H1 (cell line): ENCODE data around the gene SBNO2. TPM values are rescaled to one million over a fixed set of nuclear protein-coding genes. Genes with fewer than 3 reads are reported as not detected.

Experiments used
- CTCF ChIA-PET: fragments of 300-600 bp; sonication (Branson Sonifier 250); formaldehyde crosslinking; loops from one replicate; lab custom pipeline; 2021; ENCODE audit not compliant: partially characterized antibody; lab: Charles Lee
- POLR2A ChIA-PET: fragments of 300-600 bp; sonication (Branson Sonifier 250); formaldehyde crosslinking; loops from one replicate; lab custom pipeline; 2021; ENCODE audit warnings: inconsistent platforms; ENCODE audit not compliant: partially characterized antibody; lab: Charles Lee
- DNase-seq, 2 experiments: peaks; one replicate each; pipeline versions ENCODE4 v3.0.0 to v3.0.0-alpha.2; 2010 to 2022; ENCODE audit warnings: low spot score in 2 of 2, low read depth in 1 of 2, mixed read lengths in 1 of 2
- FAIRE-seq: peaks from 2 replicates; lab custom pipeline; 2011; peaks lifted over from hg19 to GRCh38; lab: Jason Lieb, UNC
- H2AFZ ChIP-seq: 2 replicates; pipeline ENCODE4 v1.8.1; 2012; ENCODE audit warnings: low read length, inconsistent platforms
- H2AK5ac ChIP-seq: 2 replicates; pipeline ENCODE4 v1.6.1; 2013; ENCODE audit warnings: low read depth, low read length
- H2BK120ac ChIP-seq: replicated peaks from 2 replicates; pipeline ENCODE3; 2013; ENCODE audit warnings: low read depth, low read length, inconsistent platforms
- H2BK12ac ChIP-seq: 2 replicates; pipeline ENCODE4 v1.6.1; 2013; ENCODE audit warnings: low read depth, low read length
- H2BK15ac ChIP-seq: 2 replicates; pipeline ENCODE4 v1.6.1; 2013; ENCODE audit warnings: low read length
- H2BK20ac ChIP-seq: 2 replicates; pipeline ENCODE4 v1.6.1; 2013; ENCODE audit warnings: low read length
- H2BK5ac ChIP-seq: 2 replicates; pipeline ENCODE4 v1.6.1; 2013; ENCODE audit warnings: low read depth, low read length
- H3K14ac ChIP-seq: 2 replicates; pipeline ENCODE4 v1.6.1; 2013; ENCODE audit warnings: inconsistent platforms; ENCODE audit not compliant: insufficient read length
- H3K18ac ChIP-seq: 2 replicates; pipeline ENCODE4 v1.6.1; 2013; ENCODE audit warnings: low read length; ENCODE audit errors: extremely low read depth
- H3K23ac ChIP-seq: 2 replicates; pipeline ENCODE4 v1.6.1; 2013; ENCODE audit warnings: inconsistent platforms; ENCODE audit not compliant: insufficient read length
- H3K23me2 ChIP-seq: 2 replicates; pipeline ENCODE4 v1.6.1; 2013; ENCODE audit warnings: low read depth, low read length
- H3K27ac ChIP-seq: 2 replicates; pipeline ENCODE4 v1.6.1; 2011; ENCODE audit warnings: low read depth, low read length, inconsistent platforms
- H3K27me3 ChIP-seq, 4 experiments: replicated peaks in 1 of 4; 1 replicate in 1 of 4; 2 replicates in 3 of 4; pipeline versions ENCODE4 v1.6.1 to v1.8.1; 2011 to 2013; ENCODE audit warnings: low read length in 3 of 4, mild to moderate bottlenecking in 3 of 4, inconsistent platforms in 2 of 4, mixed read lengths in 2 of 4, moderate library complexity in 1 of 4; ENCODE audit not compliant: control insufficient read depth in 3 of 4, insufficient read depth in 3 of 4; ENCODE audit errors: extremely low read depth in 1 of 4
- H3K36me3 ChIP-seq, 4 experiments: 2 replicates each; pipeline versions ENCODE4 v1.6.1 to v1.8.1; 2011 to 2013; ENCODE audit warnings: mild to moderate bottlenecking in 4 of 4, low read length in 3 of 4, moderate library complexity in 2 of 4, control low read depth in 1 of 4, inconsistent platforms in 1 of 4; ENCODE audit not compliant: insufficient read depth in 4 of 4, control insufficient read depth in 2 of 4
- H3K4ac ChIP-seq: replicated peaks from 2 replicates; pipeline ENCODE3; 2013; ENCODE audit warnings: low read length, low read depth, mixed read lengths, inconsistent platforms; ENCODE audit not compliant: insufficient read length
- H3K4me1 ChIP-seq, 4 experiments: replicated peaks in 1 of 4; 1 replicate in 1 of 4; 2 replicates in 3 of 4; pipeline versions ENCODE4 v1.6.1 to v1.8.1; 2011 to 2013; ENCODE audit warnings: low read length in 3 of 4, inconsistent platforms in 2 of 4, mixed read lengths in 1 of 4; ENCODE audit not compliant: insufficient read depth in 4 of 4, control insufficient read depth in 3 of 4
- H3K4me2 ChIP-seq, 2 experiments: 2 replicates each; pipeline versions ENCODE4 v1.6.1 to v1.8.1; 2011 to 2013; ENCODE audit warnings: low read depth in 2 of 2, low read length in 2 of 2, control low read depth in 1 of 2, inconsistent platforms in 1 of 2, mild to moderate bottlenecking in 1 of 2; ENCODE audit not compliant: insufficient read depth in 1 of 2
- H3K4me3 ChIP-seq, 4 experiments: fragments of 200-600, 300-600 bp in 1 of 4; sonication (generic), shearing (Covaris generic), sonication (Bioruptor Twin) in 1 of 4; 2 replicates each; pipeline versions ENCODE4 v1.5.1 to v1.8.1; 2011 to 2016; ENCODE audit warnings: low read length in 4 of 4, low read depth in 3 of 4, control low read depth in 2 of 4, inconsistent platforms in 2 of 4, mild to moderate bottlenecking in 2 of 4, mixed read lengths in 1 of 4, moderate library complexity in 1 of 4; ENCODE audit not compliant: insufficient read depth in 2 of 4; ENCODE audit errors: extremely low read depth in 1 of 4
- H3K56ac ChIP-seq: replicated peaks from 2 replicates; pipeline ENCODE3; 2013; ENCODE audit warnings: low read depth, mild to moderate bottlenecking, mixed read lengths, low read length, inconsistent platforms; ENCODE audit not compliant: insufficient read length
- H3K79me1 ChIP-seq: 2 replicates; pipeline ENCODE4 v1.6.1; 2013; ENCODE audit warnings: low read depth, low read length, control low read depth
- H3K79me2 ChIP-seq, 2 experiments: 2 replicates each; pipeline versions ENCODE4 v1.6.1 to v1.8.1; 2012 to 2013; ENCODE audit warnings: low read length in 2 of 2, mild to moderate bottlenecking in 2 of 2, inconsistent platforms in 1 of 2; ENCODE audit not compliant: insufficient read depth in 2 of 2, control insufficient read depth in 1 of 2
- H3K9ac ChIP-seq, 4 experiments: replicated peaks in 1 of 4; 1 replicate in 1 of 4; 2 replicates in 3 of 4; pipeline versions ENCODE4 v1.6.1 to v1.8.1; 2011 to 2013; ENCODE audit warnings: low read depth in 3 of 4, low read length in 3 of 4, control low read depth in 2 of 4, mild to moderate bottlenecking in 2 of 4, moderate library complexity in 2 of 4, inconsistent platforms in 1 of 4; ENCODE audit errors: extremely low read depth in 1 of 4
- H3K9me3 ChIP-seq, 2 experiments: 2 replicates each; pipeline versions ENCODE4 v1.6.1 to v1.8.1; 2012 to 2013; ENCODE audit warnings: mild to moderate bottlenecking in 2 of 2, moderate library complexity in 2 of 2, control low read depth in 1 of 2, inconsistent platforms in 1 of 2, low read depth in 1 of 2, low read length in 1 of 2, mixed read lengths in 1 of 2; ENCODE audit not compliant: insufficient read depth in 2 of 2
- H4K20me1 ChIP-seq, 2 experiments: replicated peaks in 1 of 2; 2 replicates each; pipeline versions ENCODE3 to v1.8.1; 2011 to 2013; ENCODE audit warnings: inconsistent platforms in 2 of 2, low read length in 2 of 2, mild to moderate bottlenecking in 1 of 2; ENCODE audit not compliant: insufficient read depth in 2 of 2, control insufficient read depth in 1 of 2
- H4K5ac ChIP-seq: 2 replicates; pipeline ENCODE4 v1.6.1; 2013; ENCODE audit warnings: low read length, low read depth, mixed read lengths, inconsistent platforms; ENCODE audit not compliant: insufficient read length
- H4K8ac ChIP-seq: 2 replicates; pipeline ENCODE4 v1.8.0; 2013; ENCODE audit warnings: mild to moderate bottlenecking, moderate library complexity, low read length, inconsistent platforms; ENCODE audit not compliant: insufficient read depth; ENCODE audit errors: extremely low read depth
- H4K91ac ChIP-seq: replicated peaks from 2 replicates; pipeline ENCODE3; 2013; ENCODE audit warnings: low read length, mixed read lengths, inconsistent platforms; ENCODE audit not compliant: insufficient read length
- POLR2A ChIP-seq, 2 experiments: IDR thresholded peaks; 1 replicate in 1 of 2; 2 replicates in 1 of 2; pipeline ENCODE4 v1.6.1; 2011; ENCODE audit warnings: low read depth in 2 of 2, low read length in 2 of 2, mild to moderate bottlenecking in 2 of 2; ENCODE audit errors: control extremely low read depth in 1 of 2
- RXRA ChIP-seq: IDR thresholded peaks from 2 replicates; pipeline ENCODE4 v1.6.1; 2011; ENCODE audit warnings: low read depth, mild to moderate bottlenecking, low read length, moderate library complexity; ENCODE audit not compliant: insufficient read depth
- WGBS, 2 experiments: shearing (Covaris generic) in 1 of 2; methylation state at CpG; one replicate each; pipeline versions ENCODE4 v1.1.6 to v1.1.7; 2013 to 2015; ENCODE audit warnings: low lambda C conversion rate in 2 of 2, mixed read lengths in 2 of 2, inconsistent platforms in 1 of 2, low coverage in 1 of 2, missing lambda C conversion rate in 1 of 2; ENCODE audit not compliant: insufficient replicate concordance in 2 of 2, insufficient coverage in 1 of 2, insufficient read length in 1 of 2; ENCODE audit errors: extremely low coverage in 1 of 2, missing lambda C conversion rate in 1 of 2; 5-methylcytosine and 5-hydroxymethylcytosine counted together
- polyA plus RNA-seq, 7 experiments: library from polyadenylated mRNA; depleted of rRNA in 3 of 7; stranded (reverse) in 5 of 7; unstranded in 2 of 7; fragments of >200 nt in 5 of 7; fragments of 200-250 nt in 2 of 7; gene quantifications; 1 replicate in 5 of 7; 2 replicates in 1 of 7; 4 replicates in 1 of 7; pipeline versions ENCODE4 v1.2.1 to v1.2.3, GENCODE V29; 2011 to 2013; ENCODE audit warnings: missing spikeins in 2 of 7, mixed read lengths in 2 of 7
- total RNA-seq: library from RNA; stranded (reverse); fragmentation: NEBNext Ultra II Directional; extraction: Animal tissue kit (Norgen Biotek cat#: 25700); gene quantifications from 2 replicates; pipeline ENCODE4 v1.2.1, GENCODE V29; 2021

Gene SBNO2
- total and polyA plus RNA-seq, 2 of the 8 experiments (the other 6 are each of a cell fraction or from before 2014, with no cell fraction given): 12.2 to 31.4 TPM

- 95% methylated on average over 22 of the region's 27 CpGs; no CpG with 5 or more reads in 1 of the 2 experiments for whole genome bisulfite sequencing, 2 experiments
- Histone ChIP-seq H3K79me1 (peaks cover 2% of the 10 kb centered on the region), H3K56ac (no peak overlapping the region), H4K91ac (no peak overlapping the region), H4K20me1 (peaks cover 2 to 20% of the 10 kb centered on the region in 2 experiments), H4K8ac (no peak overlapping the region; the same call in 1 of the 2 replicates), H3K79me2 (peaks cover 0 to 4% of the 10 kb centered on the region in 2 experiments; a peak in 1 of 4 replicates), H2BK20ac (no peak overlapping the region), H2BK120ac (no peak overlapping the region), H3K14ac (no peak overlapping the region), H3K9me3 (no peaks in the 10 kb centered on the region), H3K4ac (no peak overlapping the region), H3K23ac (no peak overlapping the region), H3K9ac (no peak overlapping the region), H3K36me3 (peaks cover 4 to 58% (median 28%) of the 10 kb centered on the region in 4 experiments; a peak in 7 of 8 replicates), H3K18ac (no peak overlapping the region), H3K4me2 (no peak overlapping the region), H3K4me3 (no peak overlapping the region), H2BK15ac (no peak overlapping the region), H2BK12ac (no peak overlapping the region), H4K5ac (no peak overlapping the region), H3K27me3 (no peaks in the 10 kb centered on the region; a peak in 1 of 7 replicates), H3K23me2 (no peaks in the 10 kb centered on the region), H2AFZ (no peak overlapping the region), H2BK5ac (no peak overlapping the region; the same call in 1 of the 2 replicates), H3K4me1 (peaks cover 0 to under 1% (median 0%) of the 10 kb centered on the region in 4 experiments; a peak in 2 of 7 replicates), H3K27ac (no peak overlapping the region), H2AK5ac (no peak overlapping the region)
- DNase-seq: no peak
- FAIRE-seq: no peak
- POLR2A ChIA-PET: interaction anchor here (1.0 to 10.3 kb wide), 16 partner anchors 8 to 180 kb away, joined by 3 to 116 read pairs (median 4); partner anchors contain the start of genes ARHGAP45, CIRBP and GPX4
- CTCF ChIA-PET: interaction anchor here (1.0 to 3.0 kb wide), 7 partner anchors 13 to 210 kb away, joined by 3 to 10 read pairs (median 6); no protein-coding TSS in a partner anchor
- TF ChIP-seq POLR2A (IDR thresholded peaks at IDR 0.05; ENCODE audit: control extremely low read depth in 1 of 2, low read depth in 2 of 2, low read length in 2 of 2): 0 out of 3 replicates have a peak, but pooled peaks of 1 of the 2 experiments have one; percentile 46
- no peak for TF ChIP-seq RXRA
Observed at GRCh38 chr19:1088416-1089010, 85.6 kb downstream of the SBNO2 start.
